Mesothelial cell of epicardium (in vitro differentiated cells): ENCODE measurements around the gene SMARCB1. TPM values are rescaled to one million over a fixed set of nuclear protein-coding genes. Genes with fewer than 3 reads are reported as not detected.
A peak's percentile ranks its signal among the peaks of the same experiment; 100 is the strongest.

ENCODE experiments used
- DNase-seq, 2 experiments: peaks; one replicate each; pipeline ENCODE4 v3.0.0; 2021; ENCODE audit warnings: low spot score in 2 of 2; ENCODE audit not compliant: unreplicated experiment in 2 of 2
- H3K27ac Mint-ChIP-seq: 2 replicates; pipeline ENCODE4 v1.8.0; 2021; ENCODE audit warnings: mixed read lengths
- H3K27me3 Mint-ChIP-seq: 2 replicates; pipeline ENCODE4 v1.8.0; 2021; ENCODE audit warnings: low read depth, mixed read lengths
- H3K36me3 Mint-ChIP-seq: 2 replicates; pipeline ENCODE4 v1.8.0; 2021; ENCODE audit warnings: mixed read lengths
- H3K4me1 Mint-ChIP-seq: 2 replicates; pipeline ENCODE4 v1.8.0; 2021; ENCODE audit warnings: mixed read lengths
- H3K4me3 Mint-ChIP-seq: 2 replicates; pipeline ENCODE4 v1.8.0; 2021; ENCODE audit warnings: mild to moderate bottlenecking, moderate library complexity, mixed read lengths
- H3K9me3 Mint-ChIP-seq: 2 replicates; pipeline ENCODE4 v1.8.0; 2021; ENCODE audit warnings: mixed read lengths
- total RNA-seq: library from RNA; stranded (reverse); gene quantifications from 3 replicates; pipeline ENCODE4 v1.2.1, GENCODE V29; 2021
- TF ChIP-seq, protein P1 (sequence below): fragments of 200-600 bp; sonication (generic); IDR thresholded peaks from one replicate; pipeline ENCODE4 v1.5.0; 2021; ENCODE audit warnings: antibody characterized with exemption; ENCODE audit not compliant: unreplicated experiment

The SMARCB1 gene
- total RNA-seq, 1 donor from 2014 or later, result 182 TPM

DNA sequence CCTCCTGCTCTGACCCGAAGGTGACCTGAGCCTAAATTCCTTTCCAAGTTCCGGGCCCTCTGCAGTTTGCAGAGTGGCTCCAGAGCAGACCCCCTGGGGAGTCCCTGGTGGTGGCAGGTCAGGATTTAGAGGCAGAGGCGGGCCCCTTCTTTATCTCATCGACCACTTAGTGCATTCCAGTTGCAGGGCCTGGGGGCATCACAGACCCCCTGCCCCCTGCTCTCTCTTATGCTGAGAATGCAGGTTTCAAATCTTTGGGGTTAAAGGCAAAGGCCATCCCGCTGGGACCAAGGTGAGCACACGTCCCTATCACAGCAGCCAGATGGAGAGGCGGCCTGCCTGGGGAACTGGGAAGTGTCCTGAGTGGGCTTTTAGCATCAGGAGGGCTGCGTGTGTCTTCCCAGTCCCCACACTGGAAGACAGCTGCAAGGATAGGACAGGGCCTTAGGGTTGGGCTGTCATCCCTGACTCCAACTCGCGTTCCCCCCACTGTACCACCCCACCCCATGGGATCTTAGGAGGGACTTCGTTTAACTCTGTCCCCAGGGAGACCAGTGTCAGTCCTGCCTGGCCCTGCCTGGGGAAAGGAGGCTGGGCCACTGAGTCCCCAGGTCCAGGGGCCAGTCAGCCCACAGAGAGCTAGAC is 40.7 kb downstream of the SMARCB1 start:
- Mint-ChIP-seq H3K4me3 (no peak overlapping the region), H3K4me1 (peaks cover 25% of the 10 kb centered on the region), H3K9me3 (peaks cover 10% of the 10 kb centered on the region), H3K27me3 (no peaks in the 10 kb centered on the region), H3K27ac (peak overlapping the region; percentile 61), H3K36me3 (peaks cover 62% of the 10 kb centered on the region)
- DNase-seq, result no peak
- TF ChIP-seq, protein P1, sequence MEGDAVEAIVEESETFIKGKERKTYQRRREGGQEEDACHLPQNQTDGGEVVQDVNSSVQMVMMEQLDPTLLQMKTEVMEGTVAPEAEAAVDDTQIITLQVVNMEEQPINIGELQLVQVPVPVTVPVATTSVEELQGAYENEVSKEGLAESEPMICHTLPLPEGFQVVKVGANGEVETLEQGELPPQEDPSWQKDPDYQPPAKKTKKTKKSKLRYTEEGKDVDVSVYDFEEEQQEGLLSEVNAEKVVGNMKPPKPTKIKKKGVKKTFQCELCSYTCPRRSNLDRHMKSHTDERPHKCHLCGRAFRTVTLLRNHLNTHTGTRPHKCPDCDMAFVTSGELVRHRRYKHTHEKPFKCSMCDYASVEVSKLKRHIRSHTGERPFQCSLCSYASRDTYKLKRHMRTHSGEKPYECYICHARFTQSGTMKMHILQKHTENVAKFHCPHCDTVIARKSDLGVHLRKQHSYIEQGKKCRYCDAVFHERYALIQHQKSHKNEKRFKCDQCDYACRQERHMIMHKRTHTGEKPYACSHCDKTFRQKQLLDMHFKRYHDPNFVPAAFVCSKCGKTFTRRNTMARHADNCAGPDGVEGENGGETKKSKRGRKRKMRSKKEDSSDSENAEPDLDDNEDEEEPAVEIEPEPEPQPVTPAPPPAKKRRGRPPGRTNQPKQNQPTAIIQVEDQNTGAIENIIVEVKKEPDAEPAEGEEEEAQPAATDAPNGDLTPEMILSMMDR, result no peak

DNA sequence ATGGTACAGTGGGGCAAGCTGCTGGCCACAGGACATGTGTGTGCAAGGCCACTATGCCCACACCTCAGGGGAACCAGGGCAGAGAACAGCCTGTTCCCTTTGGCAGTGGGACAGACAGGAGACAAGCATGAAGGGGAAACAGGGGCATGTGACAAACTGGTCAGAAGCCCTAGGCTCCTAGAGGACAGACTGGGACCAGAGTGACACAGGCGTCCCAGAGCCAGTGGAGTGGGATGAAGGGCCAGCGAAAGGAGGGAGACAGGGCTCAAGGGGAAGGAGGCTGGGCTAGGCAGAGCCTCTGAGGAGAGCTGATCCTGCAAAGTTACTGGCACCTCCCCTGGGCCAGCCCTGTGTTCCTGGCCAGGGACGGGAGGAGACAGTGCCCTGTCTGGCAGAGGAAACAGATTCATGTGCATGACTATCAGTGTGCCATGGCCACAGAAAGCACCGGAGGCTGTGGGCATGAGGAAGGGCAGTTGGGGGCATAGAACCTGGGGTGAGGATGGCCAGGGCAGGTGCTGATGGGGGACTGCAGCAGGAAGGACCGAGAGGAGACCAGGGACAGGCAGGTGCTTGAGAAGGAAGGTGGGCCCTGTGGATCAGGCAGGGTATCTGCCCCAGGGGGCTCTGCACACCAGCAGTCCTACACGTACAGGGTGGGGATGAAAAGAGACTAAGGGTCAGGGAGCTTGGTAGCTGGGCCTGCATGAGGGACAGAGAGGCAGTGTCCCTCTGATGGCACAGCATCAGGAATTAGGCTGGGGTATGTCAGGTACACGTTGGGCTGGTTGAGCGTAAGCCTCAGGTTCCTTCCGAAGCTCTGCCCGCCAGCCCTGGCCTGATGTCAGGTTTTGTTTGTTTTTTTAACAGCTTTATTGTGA is 42.3 kb downstream of the SMARCB1 start:
- Mint-ChIP-seq H3K27me3 (no peaks in the 10 kb centered on the region), H3K9me3 (peaks cover 10% of the 10 kb centered on the region), H3K4me1 (peaks cover 25% of the 10 kb centered on the region), H3K4me3 (no peak overlapping the region), H3K36me3 (peaks cover 52% of the 10 kb centered on the region), H3K27ac (peak overlapping the region; percentile 68)
- no peak for DNase-seq
- TF ChIP-seq, protein P1, result no peak

DNA sequence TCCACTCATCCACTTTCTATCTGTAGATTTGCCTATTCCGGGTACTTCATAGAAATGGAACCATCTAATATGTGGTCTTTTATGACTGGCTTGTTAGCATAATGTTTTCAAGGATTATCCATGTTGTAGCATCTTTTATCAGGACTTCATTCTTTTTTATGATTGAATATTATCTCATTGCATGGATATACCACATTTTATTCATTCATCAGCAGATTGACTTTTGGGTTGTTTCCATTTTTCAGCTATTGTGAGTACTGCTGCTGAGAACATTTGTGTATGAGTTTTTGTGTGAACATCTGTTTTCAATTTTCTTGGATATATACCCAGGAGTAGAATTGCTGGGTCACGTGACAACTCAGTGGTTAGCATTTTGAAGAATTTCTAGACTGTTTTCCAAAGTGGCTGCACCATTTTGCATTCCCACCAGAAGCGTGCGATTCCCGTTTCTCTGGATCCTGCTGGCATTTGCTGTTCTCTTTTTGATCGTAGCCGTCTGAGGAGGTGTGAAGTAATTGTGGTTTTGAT is 43.1 kb downstream of the SMARCB1 start:
- Mint-ChIP-seq H3K27me3 (no peaks in the 10 kb centered on the region), H3K4me3 (no peak overlapping the region), H3K36me3 (peaks cover 47% of the 10 kb centered on the region), H3K4me1 (peaks cover 24% of the 10 kb centered on the region), H3K27ac (peak overlapping the region; percentile 26), H3K9me3 (peaks cover 10% of the 10 kb centered on the region)
- no peak for DNase-seq
- TF ChIP-seq, protein P1, result no peak

DNA sequence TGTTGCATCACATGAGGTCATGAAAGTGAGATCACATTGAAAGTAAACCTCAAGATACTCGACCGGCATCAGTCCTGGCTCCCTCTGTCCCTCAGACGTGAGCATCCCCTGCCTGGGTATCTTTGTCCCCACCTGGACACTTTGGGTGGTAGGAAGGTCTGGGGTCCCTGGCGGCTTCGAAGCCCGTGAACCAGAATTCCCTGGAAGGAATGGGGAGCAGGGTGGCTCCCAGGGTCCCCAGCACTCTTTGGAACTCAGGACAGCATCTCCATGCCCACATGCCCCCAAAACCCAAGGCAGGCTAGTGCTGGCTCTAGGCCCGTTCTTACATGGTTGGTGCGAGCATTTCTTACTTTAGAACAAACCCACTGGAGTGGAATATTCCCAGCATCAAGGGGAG is 44.5 kb downstream of the SMARCB1 start:
- no peak for DNase-seq
- Mint-ChIP-seq H3K27ac (no peak overlapping the region), H3K4me1 (peaks cover 19% of the 10 kb centered on the region), H3K4me3 (no peak overlapping the region), H3K27me3 (no peaks in the 10 kb centered on the region), H3K9me3 (peaks cover 10% of the 10 kb centered on the region), H3K36me3 (peaks cover 44% of the 10 kb centered on the region)
- TF ChIP-seq, protein P1, result no peak

DNA sequence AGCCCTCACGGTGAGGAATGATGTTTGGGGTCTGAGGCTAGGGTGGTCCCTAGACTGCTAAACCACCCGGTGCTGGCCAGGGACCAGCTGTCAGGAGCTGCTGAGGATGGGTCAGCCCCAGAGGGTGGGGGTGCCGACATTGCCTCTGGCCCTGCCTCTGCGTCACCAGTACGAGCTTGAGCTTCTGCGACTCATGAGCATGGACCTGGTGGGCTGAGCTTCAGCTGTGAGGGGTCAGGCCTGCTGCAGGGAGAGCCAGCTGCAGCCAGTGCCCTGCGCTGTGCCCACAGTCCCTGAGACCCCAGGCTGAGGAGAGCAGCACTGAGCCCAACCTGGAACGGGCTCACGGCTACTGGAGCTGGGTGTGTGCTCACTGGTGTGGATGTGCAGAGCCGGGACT is 45.0 kb downstream of the SMARCB1 start:
- H3K4me3 Mint-ChIP-seq, result no peak overlapping the region
- DNase-seq, result no peak

More for the DNA sequence above, 45.0 kb downstream of the SMARCB1 start:
- no peak overlapping the region for H3K27ac Mint-ChIP-seq
- TF ChIP-seq, protein P1, result no peak
- H3K27me3 Mint-ChIP-seq, result no peaks in the 10 kb centered on the region
- peaks cover 10% of the 10 kb centered on the region for H3K9me3 Mint-ChIP-seq
- H3K4me1 Mint-ChIP-seq, result peaks cover 13% of the 10 kb centered on the region
- H3K36me3 Mint-ChIP-seq, result peaks cover 40% of the 10 kb centered on the region
